Stomach (tissue), 4 donors: ENCODE measurements around the gene DNAJC11.

ENCODE experiments used
- POLR2A ChIP-seq, 4 donors: fragments of 450-650 bp; IDR thresholded peaks; one replicate each; pipeline ENCODE4 v1.6.1; 2016; ENCODE audit warnings: antibody characterized with exemption in 4 of 4, control low read depth in 2 of 4, mild to moderate bottlenecking in 1 of 4, moderate library complexity in 1 of 4
- POLR2AphosphoS5 ChIP-seq, 3 donors: sonication (generic); formaldehyde crosslinking; IDR thresholded peaks; one replicate each; pipeline ENCODE4 v1.6.1; 2016; ENCODE audit warnings: antibody characterized with exemption in 3 of 3
- TF ChIP-seq, protein P1 (sequence below), 7 experiments: fragments of 450-650 bp in 4 of 7; fragments of 200-600 bp in 3 of 7; sonication (generic) in 3 of 7; IDR thresholded peaks; one replicate each; pipeline ENCODE4 v1.5.1; 2016 to 2019; ENCODE audit warnings: antibody characterized with exemption in 7 of 7, control low read depth in 2 of 7, mild to moderate bottlenecking in 1 of 7

DNA sequence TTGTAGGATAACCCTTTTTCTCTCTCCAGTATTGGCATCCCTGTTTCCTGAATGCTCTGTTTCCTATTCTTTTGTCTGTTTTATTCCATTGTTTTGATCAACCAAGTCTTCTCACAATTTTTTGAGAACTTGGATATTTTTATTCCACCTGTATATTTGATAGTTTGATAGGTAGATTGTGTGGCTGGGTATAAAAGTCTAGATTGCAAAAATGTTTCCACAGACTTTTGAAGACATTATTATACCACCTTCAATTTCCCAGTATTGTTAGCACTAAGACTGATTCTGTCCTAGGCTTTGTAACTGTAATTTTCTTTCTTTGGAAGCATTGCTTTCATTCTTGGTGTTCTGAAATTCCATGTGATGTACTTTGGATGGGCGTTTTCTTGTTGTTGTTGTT lies 9.6 kb upstream of the DNAJC11 start:
- TF ChIP-seq, protein P1, sequence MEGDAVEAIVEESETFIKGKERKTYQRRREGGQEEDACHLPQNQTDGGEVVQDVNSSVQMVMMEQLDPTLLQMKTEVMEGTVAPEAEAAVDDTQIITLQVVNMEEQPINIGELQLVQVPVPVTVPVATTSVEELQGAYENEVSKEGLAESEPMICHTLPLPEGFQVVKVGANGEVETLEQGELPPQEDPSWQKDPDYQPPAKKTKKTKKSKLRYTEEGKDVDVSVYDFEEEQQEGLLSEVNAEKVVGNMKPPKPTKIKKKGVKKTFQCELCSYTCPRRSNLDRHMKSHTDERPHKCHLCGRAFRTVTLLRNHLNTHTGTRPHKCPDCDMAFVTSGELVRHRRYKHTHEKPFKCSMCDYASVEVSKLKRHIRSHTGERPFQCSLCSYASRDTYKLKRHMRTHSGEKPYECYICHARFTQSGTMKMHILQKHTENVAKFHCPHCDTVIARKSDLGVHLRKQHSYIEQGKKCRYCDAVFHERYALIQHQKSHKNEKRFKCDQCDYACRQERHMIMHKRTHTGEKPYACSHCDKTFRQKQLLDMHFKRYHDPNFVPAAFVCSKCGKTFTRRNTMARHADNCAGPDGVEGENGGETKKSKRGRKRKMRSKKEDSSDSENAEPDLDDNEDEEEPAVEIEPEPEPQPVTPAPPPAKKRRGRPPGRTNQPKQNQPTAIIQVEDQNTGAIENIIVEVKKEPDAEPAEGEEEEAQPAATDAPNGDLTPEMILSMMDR (IDR thresholded peaks at IDR 0.05), result no peak
- TF ChIP-seq POLR2A (IDR thresholded peaks at IDR 0.05), result no peak
- no peak for TF ChIP-seq POLR2AphosphoS5 (IDR thresholded peaks at IDR 0.05)
